NCI-H1417 (cell line): ENCODE data around the gene MKI67.
A peak's percentile ranks its signal among the peaks of the same experiment; 100 is the strongest.
"Not testable (repeated sequence)": the region's sequence is repeated elsewhere in the genome, so short reads cannot be mapped to it uniquely, and the experiment has no call there.

ENCODE experiments used
- DNase-seq, 3 experiments: peaks; one replicate each; lab custom pipeline; 2025; lab: John Stamatoyannopoulos, UW

MKI67 gene

GRCh38 chr10:128110339-128110738 is 15.9 kb downstream of the MKI67 start:
- DNase-seq, result no peak

DNA sequence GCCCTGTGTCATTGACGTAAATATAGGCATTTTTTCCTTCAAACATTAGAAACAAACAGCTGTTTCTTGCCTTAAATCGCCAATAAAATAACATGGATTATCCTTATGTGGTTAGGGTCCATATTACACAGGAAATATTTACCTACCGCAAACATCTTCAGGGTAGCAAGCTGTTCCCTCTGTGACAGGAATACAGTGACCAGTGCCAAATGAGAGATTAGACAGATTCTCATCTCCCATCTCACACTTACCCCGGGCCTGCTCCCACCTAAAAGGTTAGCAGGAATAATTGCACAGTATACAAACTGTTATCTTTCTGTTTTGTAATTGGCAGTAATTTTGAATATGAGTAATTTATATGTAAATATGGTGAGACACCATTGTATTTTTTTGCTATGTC is 16.5 kb downstream of the MKI67 start:
- no peak for DNase-seq

DNA sequence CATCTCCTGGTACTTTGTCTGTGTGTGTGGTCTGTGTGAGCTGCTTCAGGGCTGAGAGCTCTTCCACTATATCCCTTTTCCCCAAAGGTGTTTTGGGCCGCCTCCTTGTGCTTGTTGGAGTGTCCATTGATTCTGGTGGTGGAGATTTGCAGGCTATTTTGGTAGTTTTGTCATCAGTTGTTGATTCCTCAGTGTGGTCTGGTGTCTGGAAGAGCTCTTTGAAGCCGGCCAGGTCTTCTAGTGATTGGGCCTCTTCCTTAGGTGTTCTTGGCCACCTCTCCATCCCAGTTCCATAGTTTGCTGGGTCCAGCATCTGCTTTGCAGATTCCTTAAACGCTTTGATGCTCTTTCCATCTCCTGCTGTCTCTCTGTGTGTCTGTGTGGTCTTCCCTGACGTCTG is 20.8 kb downstream of the MKI67 start:
- DNase-seq, result no peak

- DNase-seq, result no peak
Observed at GRCh38 chr10:128103229-128103714, 23.0 kb downstream of the MKI67 start.

DNA sequence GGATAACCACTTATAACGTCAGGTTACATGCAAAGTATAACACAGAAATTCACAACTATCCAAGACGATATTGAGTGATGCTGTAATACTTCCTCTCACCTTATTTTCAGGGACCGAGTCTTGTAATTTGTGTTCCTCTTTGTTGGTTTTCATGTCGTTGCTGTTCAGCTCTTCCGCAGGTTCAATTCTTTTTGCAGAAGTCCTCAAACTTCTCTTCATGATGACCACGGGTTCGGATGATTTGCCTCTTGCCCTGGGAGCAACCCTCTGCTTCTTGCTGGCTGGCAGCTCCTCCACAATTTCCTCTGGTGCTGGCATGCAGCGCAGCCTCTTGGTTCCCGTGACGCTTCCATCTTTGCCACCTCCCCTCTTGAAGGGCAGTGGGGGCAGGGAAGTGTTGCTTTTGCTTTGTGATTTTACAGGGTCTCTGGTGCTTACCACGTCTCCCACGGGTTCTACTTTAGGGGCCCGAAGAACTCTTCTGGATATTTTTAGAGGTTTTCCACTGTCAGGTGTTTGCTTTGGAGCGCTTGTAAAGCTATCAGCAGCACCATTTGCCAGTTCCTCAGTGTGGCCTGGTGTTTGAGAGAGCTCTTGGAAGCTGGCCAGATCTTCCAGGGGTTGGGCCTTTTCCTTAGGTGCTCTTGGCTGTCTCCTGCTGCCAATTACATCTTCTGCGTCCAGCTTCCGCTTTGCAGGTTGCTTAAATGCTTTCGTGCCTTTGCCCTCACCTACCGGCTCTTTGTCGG is 23.6 kb downstream of the MKI67 start:
- DNase-seq, result peak in 1 of 3 experiments; percentile 37

GRCh38 chr10:128101901-128102300 is 24.3 kb downstream of the MKI67 start:
- no peak for DNase-seq

DNA sequence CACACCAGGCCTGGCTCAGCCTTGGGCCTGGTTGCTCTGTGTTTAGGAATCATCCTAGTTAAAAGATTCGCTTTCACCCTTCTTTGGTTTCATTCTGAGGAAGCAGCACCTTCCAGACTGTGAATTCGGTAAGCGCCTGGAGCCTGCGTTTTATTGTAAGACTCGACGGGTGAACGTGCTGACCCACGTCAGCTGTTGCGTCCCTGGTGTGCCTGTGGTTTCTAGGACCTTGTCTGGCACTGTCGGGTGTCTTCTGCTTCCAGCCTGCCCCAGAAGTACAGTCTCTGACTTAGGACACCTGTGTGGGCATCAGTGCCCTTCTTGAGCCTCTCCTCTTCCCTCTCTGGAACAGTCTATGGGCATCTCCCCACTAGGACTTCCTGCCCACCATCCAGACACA is 26.3 kb downstream of the MKI67 start:
- no peak for DNase-seq

DNA sequence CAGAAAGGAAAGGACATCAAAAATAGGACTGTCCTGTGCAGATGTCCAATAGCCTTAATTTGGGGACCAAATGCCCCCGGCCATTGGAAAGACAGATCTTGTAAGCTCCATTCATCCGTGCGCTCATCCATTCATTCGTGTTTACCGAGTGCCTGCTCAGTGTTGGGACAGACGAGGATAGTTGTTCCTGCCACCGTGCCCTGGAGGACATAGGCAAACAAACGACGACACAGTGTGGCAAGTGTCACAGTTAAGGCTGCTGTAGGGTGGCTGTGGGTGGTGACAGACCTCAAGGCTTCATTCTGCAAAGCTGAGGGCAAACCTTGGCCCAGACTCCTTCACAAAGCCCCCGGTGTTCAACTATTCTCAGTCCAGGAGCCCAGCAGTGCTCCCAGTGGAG is 27.6 kb downstream of the MKI67 start:
- DNase-seq, result no peak

- DNase-seq, result no peak
Observed at GRCh38 chr10:128097783-128098182, 28.4 kb downstream of the MKI67 start.

GRCh38 chr10:128096486-128097199 is 29.6 kb downstream of the MKI67 start:
- no peak for DNase-seq

- no peak for DNase-seq
Observed at GRCh38 chr10:128095753-128096469, 30.3 kb downstream of the MKI67 start.

DNA sequence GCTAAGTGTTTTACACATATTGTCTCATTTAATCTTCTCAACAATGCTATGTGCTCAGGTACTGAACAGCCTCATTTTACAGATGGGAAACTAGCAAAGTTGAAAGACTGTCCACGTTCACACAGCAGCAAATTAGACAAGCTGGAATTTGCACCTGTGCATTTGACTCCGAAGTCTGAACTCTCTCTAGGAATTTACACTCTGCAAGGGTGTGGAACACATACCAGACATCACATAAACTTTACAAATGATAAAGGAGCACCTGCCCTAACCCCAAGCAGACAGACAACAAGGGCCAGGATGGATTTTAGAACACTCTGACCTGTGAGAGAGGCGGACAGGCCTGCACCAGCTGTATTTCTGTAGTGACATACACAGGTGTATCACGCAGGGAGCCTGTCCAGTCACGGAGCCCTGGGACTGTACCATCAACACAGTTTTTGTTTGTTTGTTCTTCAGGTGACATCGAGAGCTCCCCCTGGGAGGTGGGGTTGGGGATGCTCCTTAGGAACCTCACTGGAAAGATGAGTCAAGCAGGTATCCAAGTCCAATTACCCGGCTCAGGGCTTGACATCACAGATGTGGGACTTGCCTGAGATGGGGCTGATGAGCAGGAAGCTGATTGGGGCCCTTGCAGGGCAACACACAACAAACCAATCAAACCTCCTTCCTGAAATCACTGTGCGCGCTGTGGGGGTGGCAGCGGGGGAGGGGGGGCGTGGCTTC is 31.0 kb downstream of the MKI67 start:
- no peak for DNase-seq

DNA sequence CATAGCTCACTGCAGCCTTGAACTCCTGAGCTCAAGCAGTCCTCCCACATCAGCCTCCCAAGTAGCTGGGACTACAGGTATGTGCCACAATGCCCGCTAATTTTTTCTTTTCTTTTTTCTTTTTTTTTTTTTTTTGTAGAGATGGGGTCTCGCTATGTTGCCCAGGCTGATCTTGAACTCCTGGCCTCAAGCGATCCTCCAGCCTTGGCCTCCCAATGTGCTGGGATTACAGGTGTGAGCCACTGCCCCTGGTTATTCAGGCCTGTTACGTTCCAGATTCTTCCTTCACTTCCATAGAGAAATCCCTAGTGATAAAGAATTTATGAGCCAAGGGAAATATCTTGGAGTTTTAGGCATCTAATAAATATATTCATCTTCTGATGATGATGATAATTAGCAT is 31.6 kb downstream of the MKI67 start:
- not testable (repeated sequence) for DNase-seq

DNA sequence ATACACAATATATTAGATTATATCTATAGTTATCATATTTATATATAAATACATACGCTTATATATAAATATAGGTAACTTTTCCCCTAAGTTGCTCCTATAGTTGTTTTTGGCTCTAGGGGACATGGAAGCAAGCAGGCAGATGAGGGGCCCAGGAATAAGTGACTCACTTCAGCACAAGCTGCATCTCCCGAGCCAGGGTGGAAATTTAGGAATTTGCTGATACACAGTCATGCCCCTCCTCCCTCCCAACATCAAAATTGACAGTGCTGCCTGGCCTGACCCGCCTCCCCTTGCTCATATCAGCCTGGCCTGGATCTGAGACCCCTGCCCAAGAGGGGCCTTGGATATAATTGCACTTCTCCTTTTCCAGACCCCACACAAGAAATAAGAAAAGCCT is 33.8 kb downstream of the MKI67 start:
- no peak for DNase-seq

- DNase-seq, result no peak
Observed at GRCh38 chr10:128091636-128092210, 34.5 kb downstream of the MKI67 start.

DNA sequence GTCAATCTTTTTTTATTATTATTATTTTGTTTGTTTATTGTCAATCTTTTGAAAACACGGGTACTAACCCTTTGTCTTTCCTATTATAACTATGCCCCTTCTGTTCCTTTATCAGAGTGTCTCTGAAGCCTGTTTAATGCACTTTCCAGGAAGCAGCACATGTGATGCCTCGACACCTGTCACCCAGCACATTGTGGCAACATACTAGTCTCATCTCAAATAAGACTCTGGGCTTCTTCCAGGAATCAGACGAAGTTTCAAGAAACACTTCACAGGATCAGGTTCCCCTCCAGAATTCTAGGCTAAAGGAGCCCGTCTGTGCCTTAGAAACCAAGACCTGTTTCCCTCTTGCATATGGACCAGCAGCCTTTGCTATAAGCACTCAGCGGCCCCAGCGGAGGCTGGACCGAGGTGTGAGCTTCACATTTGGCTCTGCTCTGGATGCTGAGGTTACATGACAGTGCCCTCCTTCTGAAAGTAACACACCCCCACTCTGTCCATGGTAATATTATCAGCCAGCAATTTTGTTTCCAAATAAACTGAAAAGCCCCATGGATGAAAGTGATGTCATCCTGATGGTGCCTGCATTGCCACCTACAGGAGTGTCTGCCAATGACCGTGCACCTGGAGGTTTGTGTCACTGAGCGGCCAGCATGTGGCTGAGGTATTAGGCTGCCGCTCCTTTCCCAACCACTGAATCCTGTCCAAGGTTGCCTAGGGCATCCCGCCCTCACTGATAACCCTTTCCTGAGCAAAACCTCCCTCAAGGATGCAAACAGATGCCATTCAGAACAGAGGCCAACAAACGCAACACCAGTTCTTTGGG is 38.1 kb downstream of the MKI67 start:
- no peak for DNase-seq

DNA sequence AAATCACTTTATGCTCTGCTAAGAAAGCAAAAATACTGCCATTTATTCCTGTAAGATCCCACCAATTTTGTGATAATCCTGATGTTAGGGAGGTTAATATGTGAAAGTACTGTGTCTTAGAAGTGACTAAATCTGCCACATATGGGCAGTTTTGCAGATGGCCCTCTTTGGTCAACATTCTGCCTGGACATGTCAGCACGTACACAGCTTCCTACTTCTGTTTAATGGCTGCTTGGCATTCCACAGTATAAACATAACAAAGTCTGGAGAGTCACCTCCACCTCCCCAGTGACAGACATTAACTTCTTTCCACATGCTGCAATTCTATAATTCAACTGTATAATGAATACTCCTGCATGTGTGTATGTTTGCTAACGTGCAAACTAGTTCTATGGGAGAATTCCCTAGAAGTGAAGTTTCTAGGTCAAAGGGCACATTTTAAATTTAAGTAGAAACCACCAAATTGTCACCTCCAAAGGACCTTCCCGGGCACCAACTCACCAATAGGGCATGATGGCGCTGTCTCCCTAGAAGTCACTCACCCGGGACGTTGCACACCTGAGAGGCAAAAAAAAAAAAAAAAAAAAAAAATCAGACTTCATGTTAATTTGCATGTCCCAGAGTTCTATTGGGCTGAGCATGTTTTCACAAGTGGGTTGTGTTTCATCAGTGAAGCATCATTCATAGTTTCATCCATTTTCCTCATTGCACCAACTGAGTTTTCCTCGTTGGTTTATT is 38.9 kb downstream of the MKI67 start:
- DNase-seq, result no peak

- DNase-seq, result no peak
Observed at GRCh38 chr10:128086003-128086863, 40.0 kb downstream of the MKI67 start.

- DNase-seq, result no peak
Observed at GRCh38 chr10:128084991-128085390, 41.2 kb downstream of the MKI67 start.
